ENCODE data around the gene IFT20.

IFT20 gene

DNA sequence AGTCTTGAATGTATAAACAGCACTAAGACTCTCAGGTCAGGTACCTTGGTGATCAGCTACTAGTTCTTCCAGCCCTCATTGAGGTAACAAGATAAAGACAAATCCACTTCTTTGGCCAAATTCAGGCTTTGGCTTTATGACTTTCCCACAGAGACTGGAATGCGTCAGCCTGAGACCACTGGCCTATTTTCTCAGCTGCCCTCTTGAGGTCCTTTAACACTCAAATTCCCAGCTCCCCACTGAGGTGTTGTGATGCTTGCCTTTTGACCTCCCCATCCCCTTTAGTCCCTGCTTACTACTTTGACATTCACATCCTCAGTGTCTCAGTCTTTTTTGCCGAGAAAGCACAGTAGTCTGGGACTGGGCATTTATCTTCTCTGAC is 10.9 kb upstream of the IFT20 start:
- H3K4me3 ChIP-seq (ENCODE audit: low read depth, low read length): no peak overlapping the region
- TF ChIP-seq, protein P1, sequence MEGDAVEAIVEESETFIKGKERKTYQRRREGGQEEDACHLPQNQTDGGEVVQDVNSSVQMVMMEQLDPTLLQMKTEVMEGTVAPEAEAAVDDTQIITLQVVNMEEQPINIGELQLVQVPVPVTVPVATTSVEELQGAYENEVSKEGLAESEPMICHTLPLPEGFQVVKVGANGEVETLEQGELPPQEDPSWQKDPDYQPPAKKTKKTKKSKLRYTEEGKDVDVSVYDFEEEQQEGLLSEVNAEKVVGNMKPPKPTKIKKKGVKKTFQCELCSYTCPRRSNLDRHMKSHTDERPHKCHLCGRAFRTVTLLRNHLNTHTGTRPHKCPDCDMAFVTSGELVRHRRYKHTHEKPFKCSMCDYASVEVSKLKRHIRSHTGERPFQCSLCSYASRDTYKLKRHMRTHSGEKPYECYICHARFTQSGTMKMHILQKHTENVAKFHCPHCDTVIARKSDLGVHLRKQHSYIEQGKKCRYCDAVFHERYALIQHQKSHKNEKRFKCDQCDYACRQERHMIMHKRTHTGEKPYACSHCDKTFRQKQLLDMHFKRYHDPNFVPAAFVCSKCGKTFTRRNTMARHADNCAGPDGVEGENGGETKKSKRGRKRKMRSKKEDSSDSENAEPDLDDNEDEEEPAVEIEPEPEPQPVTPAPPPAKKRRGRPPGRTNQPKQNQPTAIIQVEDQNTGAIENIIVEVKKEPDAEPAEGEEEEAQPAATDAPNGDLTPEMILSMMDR (IDR thresholded peaks at IDR 0.05; ENCODE audit: insufficient read depth, low read length, missing control alignments): no peak
- DNase-seq (ENCODE audit: low read depth, low spot score): no peak
- POLR2A ChIA-PET: interaction anchor here (1.8 to 5.5 kb wide), 3 partner anchors 9 to 11 kb away, joined by 5 to 55 read pairs (median 9); partner anchors contain the start of genes IFT20, POLDIP2 and TNFAIP1
- CTCF ChIA-PET: interaction anchor here (0.9 to 3.3 kb wide), 7 partner anchors 8 to 115 kb away, joined by 3 to 20 read pairs (median 5); partner anchors contain the start of genes IFT20, POLDIP2 and TNFAIP1

DNA sequence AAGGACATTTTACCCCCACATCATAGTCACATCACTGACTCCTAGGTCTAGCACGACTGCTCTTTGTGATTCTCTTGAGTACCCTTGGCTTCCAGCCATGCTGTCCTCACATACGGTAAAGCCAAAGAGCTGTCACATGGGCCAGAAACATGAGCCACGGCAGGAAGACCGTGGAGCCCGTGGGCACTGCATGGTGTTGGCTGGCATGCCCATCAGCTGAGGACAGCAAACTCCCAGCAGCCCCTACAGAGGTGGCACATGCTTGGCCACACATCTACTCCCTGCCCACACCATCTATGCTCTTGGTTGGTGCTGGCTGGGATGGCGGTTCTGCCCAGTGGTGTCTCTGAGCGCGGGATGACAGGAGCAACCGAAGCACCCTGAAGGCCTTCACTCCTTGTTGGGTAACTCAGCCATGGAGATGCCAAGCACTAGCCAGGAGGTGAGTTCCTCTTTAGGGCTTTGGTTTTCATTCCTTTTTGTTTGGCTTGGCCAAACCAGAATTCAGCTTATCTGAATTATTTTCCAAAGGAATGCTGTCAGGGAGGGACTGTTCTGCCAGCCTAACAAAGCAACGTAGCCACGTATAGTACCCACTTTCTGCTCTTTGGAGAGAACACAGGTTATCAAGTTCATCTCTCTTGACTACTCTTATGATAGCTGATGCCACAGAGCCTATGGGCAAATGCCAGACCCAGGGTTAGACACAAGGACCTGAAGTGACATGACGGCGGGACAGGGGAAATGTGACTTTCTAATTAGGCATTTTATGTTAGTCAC is 10.3 kb upstream of the IFT20 start:
- ChIA-PET POLR2A (interaction anchor here (1.8 to 5.5 kb wide), 3 partner anchors 10 to 12 kb away, joined by 5 to 55 read pairs (median 9); partner anchors contain the start of genes IFT20, POLDIP2 and TNFAIP1), CTCF (interaction anchor here (0.9 to 3.3 kb wide), 8 partner anchors 8 to 114 kb away, joined by 3 to 20 read pairs (median 4); partner anchors contain the start of genes IFT20, POLDIP2 and TNFAIP1)
- no peak overlapping the region for H3K4me3 ChIP-seq (ENCODE audit: low read depth, low read length)
- DNase-seq (ENCODE audit: low read depth, low spot score): no peak
- TF ChIP-seq, protein P1 (IDR thresholded peaks at IDR 0.05; ENCODE audit: insufficient read depth, low read length, missing control alignments): no peak

DNA sequence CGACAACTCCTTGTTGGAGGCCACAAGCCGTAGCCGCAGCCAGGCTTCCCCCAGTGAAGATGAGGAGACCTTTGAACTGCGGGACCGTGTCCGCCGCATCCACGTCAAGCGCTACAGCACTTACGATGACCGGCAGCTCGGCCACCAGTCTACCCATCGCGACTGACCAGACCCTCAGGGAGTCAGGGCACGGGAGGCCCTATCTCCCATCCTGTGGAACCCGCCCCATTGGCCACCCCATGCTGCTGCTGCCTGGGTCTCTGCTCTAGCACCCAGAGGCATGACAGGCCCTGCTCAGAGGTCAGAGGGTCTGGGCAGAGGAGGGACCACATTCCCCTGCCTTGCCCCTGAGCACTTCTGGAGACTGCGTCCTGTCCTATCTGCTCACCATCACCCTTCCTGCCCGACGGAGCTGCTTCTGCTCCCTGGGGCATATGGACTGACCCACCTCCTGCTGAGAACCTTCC is 9.2 kb upstream of the IFT20 start:
- H3K4me3 ChIP-seq (ENCODE audit: low read depth, low read length): no peak overlapping the region
- DNase-seq (ENCODE audit: low read depth, low spot score): no peak
- TF ChIP-seq, protein P1 (IDR thresholded peaks at IDR 0.05; ENCODE audit: insufficient read depth, low read length, missing control alignments): no peak
- ChIA-PET CTCF (interaction anchor here (1.3 to 2.8 kb wide), 2 partner anchors 9 to 26 kb away, joined by 3 to 14 read pairs; partner anchors contain the start of genes IFT20 and TNFAIP1), POLR2A (interaction anchor here (2.0 to 5.5 kb wide), 2 partner anchors 9 to 13 kb away, joined by 9 to 55 read pairs; partner anchors contain the start of genes IFT20, POLDIP2 and TNFAIP1)

DNA sequence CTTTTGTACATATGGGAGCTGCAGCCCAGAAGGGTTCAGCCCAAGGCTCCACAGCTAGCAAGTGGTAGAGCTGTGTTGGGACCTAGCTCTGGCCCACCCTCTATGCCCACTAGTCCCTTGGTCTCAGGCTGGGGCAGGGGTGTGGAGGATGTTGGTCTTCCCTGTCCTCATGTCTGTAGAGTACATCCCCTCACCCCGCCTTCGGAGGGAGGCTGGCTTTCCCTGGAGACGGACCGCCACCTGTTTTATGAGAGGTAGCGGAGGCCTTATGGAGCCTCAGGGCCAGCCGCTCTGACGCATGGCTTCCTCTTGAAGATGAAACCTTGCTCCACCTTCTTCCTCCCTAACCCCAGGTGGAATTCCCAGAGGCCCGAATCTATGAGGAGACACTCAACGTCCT is 8.7 kb upstream of the IFT20 start:
- TF ChIP-seq, protein P1 (IDR thresholded peaks at IDR 0.05; ENCODE audit: insufficient read depth, low read length, missing control alignments): no peak
- CTCF ChIA-PET: interaction anchor here (1.3 to 2.8 kb wide), 2 partner anchors 8 to 27 kb away, joined by 3 to 14 read pairs; partner anchors contain the start of genes IFT20 and TNFAIP1
- H3K4me3 ChIP-seq (ENCODE audit: low read depth, low read length): no peak overlapping the region
- no peak for DNase-seq (ENCODE audit: low read depth, low spot score)
- POLR2A ChIA-PET: interaction anchor here (0.8 to 5.5 kb wide), 2 partner anchors 9 to 13 kb away, joined by 3 to 55 read pairs; partner anchors contain the start of genes IFT20, POLDIP2 and TNFAIP1

DNA sequence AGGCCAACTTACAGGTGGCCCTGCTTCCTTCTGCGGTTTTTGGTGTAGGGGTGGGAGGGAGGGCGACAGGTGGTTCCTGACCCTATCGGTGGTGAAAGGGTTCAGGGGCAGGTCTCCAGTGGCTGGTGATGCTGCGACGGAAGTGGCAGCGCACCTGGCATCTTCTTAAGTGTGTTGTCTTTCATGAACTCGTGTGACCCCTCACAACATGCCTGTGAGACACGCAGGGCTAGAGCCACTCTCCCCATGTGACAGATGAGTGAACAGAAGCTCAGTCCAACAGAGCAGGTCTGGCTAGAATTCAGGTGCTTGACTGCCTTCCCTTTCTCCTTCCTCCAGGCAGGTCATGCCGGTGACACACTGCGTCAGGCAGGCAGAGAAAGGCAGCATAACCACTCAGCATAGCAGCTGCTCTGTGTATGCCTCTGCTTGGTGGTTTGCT is 8.2 kb upstream of the IFT20 start:
- no peak overlapping the region for H3K4me3 ChIP-seq (ENCODE audit: low read depth, low read length)
- POLR2A ChIA-PET: interaction anchor here (0.8 to 5.5 kb wide), 2 partner anchors 8 to 14 kb away, joined by 3 to 55 read pairs; partner anchors contain the start of genes IFT20, POLDIP2 and TNFAIP1
- DNase-seq (ENCODE audit: low read depth, low spot score): no peak

More for the DNA sequence above, 8.2 kb upstream of the IFT20 start:
- CTCF ChIA-PET: no interaction called here
- TF ChIP-seq, protein P1 (IDR thresholded peaks at IDR 0.05; ENCODE audit: insufficient read depth, low read length, missing control alignments): no peak
